ENCODE data around the gene CABP2.

- TF ChIP-seq, protein P1, sequence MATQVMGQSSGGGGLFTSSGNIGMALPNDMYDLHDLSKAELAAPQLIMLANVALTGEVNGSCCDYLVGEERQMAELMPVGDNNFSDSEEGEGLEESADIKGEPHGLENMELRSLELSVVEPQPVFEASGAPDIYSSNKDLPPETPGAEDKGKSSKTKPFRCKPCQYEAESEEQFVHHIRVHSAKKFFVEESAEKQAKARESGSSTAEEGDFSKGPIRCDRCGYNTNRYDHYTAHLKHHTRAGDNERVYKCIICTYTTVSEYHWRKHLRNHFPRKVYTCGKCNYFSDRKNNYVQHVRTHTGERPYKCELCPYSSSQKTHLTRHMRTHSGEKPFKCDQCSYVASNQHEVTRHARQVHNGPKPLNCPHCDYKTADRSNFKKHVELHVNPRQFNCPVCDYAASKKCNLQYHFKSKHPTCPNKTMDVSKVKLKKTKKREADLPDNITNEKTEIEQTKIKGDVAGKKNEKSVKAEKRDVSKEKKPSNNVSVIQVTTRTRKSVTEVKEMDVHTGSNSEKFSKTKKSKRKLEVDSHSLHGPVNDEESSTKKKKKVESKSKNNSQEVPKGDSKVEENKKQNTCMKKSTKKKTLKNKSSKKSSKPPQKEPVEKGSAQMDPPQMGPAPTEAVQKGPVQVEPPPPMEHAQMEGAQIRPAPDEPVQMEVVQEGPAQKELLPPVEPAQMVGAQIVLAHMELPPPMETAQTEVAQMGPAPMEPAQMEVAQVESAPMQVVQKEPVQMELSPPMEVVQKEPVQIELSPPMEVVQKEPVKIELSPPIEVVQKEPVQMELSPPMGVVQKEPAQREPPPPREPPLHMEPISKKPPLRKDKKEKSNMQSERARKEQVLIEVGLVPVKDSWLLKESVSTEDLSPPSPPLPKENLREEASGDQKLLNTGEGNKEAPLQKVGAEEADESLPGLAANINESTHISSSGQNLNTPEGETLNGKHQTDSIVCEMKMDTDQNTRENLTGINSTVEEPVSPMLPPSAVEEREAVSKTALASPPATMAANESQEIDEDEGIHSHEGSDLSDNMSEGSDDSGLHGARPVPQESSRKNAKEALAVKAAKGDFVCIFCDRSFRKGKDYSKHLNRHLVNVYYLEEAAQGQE (IDR thresholded peaks at IDR 0.05; ENCODE audit: insufficient read depth in 1 of 2, low read depth in 2 of 2, low read length in 2 of 2) = no peak
- TF ChIP-seq POLR2AphosphoS5 (IDR thresholded peaks at IDR 0.05; ENCODE audit: low read depth, low read length) = no peak
- no peak for TF ChIP-seq FOXP2 (optimal IDR thresholded peaks at IDR 0.05; ENCODE audit: borderline replicate concordance, extremely low read depth, extremely low read length, insufficient read depth)
Measured at GRCh38 chr11:67497656-67498291, 25.5 kb downstream of the CABP2 start.

All from PFSK-1 (cell line).